PC-3 (cell line): ENCODE data around the gene DKK1. TPM values are rescaled to one million over a fixed set of nuclear protein-coding genes. Genes with fewer than 3 reads are reported as not detected.

Source experiments
- ATAC-seq: fragments of 200-7000 bp; cut with Tn5 transposase; 2 replicates; pipeline ENCODE4 v1.9.1; 2020; ENCODE audit warnings: mild to moderate bottlenecking, moderate library complexity
- BruUV-seq: library from RNA; stranded (reverse); fragments of 400-500 nt; replicated peaks from 2 replicates; lab custom pipeline; 2021; lab: Mats Ljungman, UMichigan
- CTCF ChIA-PET: fragments of 300-600 bp; sonication (Branson Sonifier 250); formaldehyde crosslinking; loops from one replicate; lab custom pipeline; 2022; ENCODE audit warnings: antibody characterized with exemption; lab: Charles Lee
- POLR2A ChIA-PET: fragments of 300-600 bp; sonication (Branson Sonifier 250); formaldehyde crosslinking; loops from one replicate; lab custom pipeline; 2022; ENCODE audit warnings: antibody characterized with exemption; ENCODE audit not compliant: unreplicated experiment; lab: Charles Lee
- DNase-seq: peaks from one replicate; pipeline ENCODE4 v3.0.0-alpha.2; 2015
- H2AFZ ChIP-seq: fragments of 300-600 bp; sonication (generic); 2 replicates; pipeline ENCODE4 v1.6.0; 2016; ENCODE audit warnings: antibody characterized with exemption, low read length
- H3F3A ChIP-seq: fragments of 300-600 bp; sonication (generic); one replicate; pipeline ENCODE4 v1.6.0; 2017; ENCODE audit warnings: antibody characterized with exemption, low read length, control low read depth, mild to moderate bottlenecking; ENCODE audit not compliant: unreplicated experiment
- H3K27ac ChIP-seq: fragments of 300-600 bp; sonication (generic); 2 replicates; pipeline ENCODE4 v1.5.1; 2016; ENCODE audit warnings: mild to moderate bottlenecking, low read length
- H3K27me3 ChIP-seq: fragments of 300-600 bp; sonication (generic); 2 replicates; pipeline ENCODE4 v1.6.1; 2016; ENCODE audit warnings: low read length, mixed read lengths
- H3K36me3 ChIP-seq: fragments of 300-600 bp; sonication (generic); 2 replicates; pipeline ENCODE4 v1.6.1; 2016; ENCODE audit warnings: low read depth, mixed run types, low read length, mixed read lengths
- H3K4me1 ChIP-seq: fragments of 300-600 bp; sonication (generic); 2 replicates; pipeline ENCODE4 v1.5.1; 2016; ENCODE audit warnings: low read length; ENCODE audit not compliant: insufficient read depth
- H3K4me2 ChIP-seq: fragments of 300-600 bp; sonication (generic); 2 replicates; pipeline ENCODE4 v1.6.0; 2016; ENCODE audit warnings: low read length
- H3K4me3 ChIP-seq: fragments of 300-600 bp; sonication (generic); 2 replicates; pipeline ENCODE4 v1.5.1; 2016; ENCODE audit warnings: mild to moderate bottlenecking, low read length, mixed read lengths
- H3K79me2 ChIP-seq: fragments of 300-600 bp; sonication (generic); 2 replicates; pipeline ENCODE4 v1.6.1; 2017; ENCODE audit warnings: low read length, mixed read lengths
- H3K9ac ChIP-seq: fragments of 300-600 bp; sonication (generic); 2 replicates; pipeline ENCODE4 v1.6.0; 2016; ENCODE audit warnings: mild to moderate bottlenecking, low read length
- H3K9me2 ChIP-seq: fragments of 300-600 bp; sonication (generic); replicated peaks from 2 replicates; pipeline ENCODE4 v1.6.1; 2016; ENCODE audit warnings: mixed run types, low read length, mixed read lengths
- H3K9me3 ChIP-seq: fragments of 300-600 bp; sonication (generic); 2 replicates; pipeline ENCODE4 v1.6.1; 2016; ENCODE audit warnings: low read length, mixed read lengths
- H4K20me1 ChIP-seq: fragments of 300-600 bp; sonication (generic); 2 replicates; pipeline ENCODE4 v1.6.1; 2016; ENCODE audit warnings: low read length, mixed read lengths
- CTCF ChIP-seq: fragments of 300-600 bp; sonication (generic); conservative IDR thresholded peaks from 2 replicates; pipeline ENCODE4 v1.5.1; 2017; ENCODE audit warnings: antibody characterized with exemption, low read depth, mild to moderate bottlenecking, low read length
- EZH2 ChIP-seq: fragments of 300-600 bp; sonication (generic); IDR thresholded peaks from one replicate; pipeline ENCODE4 v1.6.1; 2017; ENCODE audit warnings: antibody characterized with exemption, mild to moderate bottlenecking, low read length; ENCODE audit not compliant: unreplicated experiment
- EZH2phosphoT487 ChIP-seq: fragments of 300-600 bp; sonication (generic); IDR thresholded peaks from 2 replicates; pipeline ENCODE4 v1.6.1; 2018; ENCODE audit warnings: mild to moderate bottlenecking, antibody characterized with exemption, low read length, borderline replicate concordance
- intact Hi-C: fragments of 100-400 bp; cut with micrococcal nuclease; formaldehyde crosslinking; loops from 2 replicates; pipeline ENCODE4 v1.9.0; 2023
- total RNA-seq: library from RNA; depleted of rRNA; stranded (reverse); fragments of >200 nt; gene quantifications from 2 replicates; pipeline ENCODE4 v1.2.3, GENCODE V29; 2014

The DKK1 gene
- total RNA-seq, 1 experiment from 2014 or later: 1,592 TPM

- TF ChIP-seq EZH2phosphoT487 (no peak), EZH2 (no peak), CTCF (no peak)
- no peak overlapping the region for H3K4me3 ChIP-seq
- intact Hi-C loops: no loop called here
- H3K27ac ChIP-seq: no peak overlapping the region
- H3K36me3 ChIP-seq: no peaks in the 10 kb centered on the region
- peaks cover 20% of the 10 kb centered on the region for H3F3A ChIP-seq
- H3K4me1 ChIP-seq: peaks cover 49% of the 10 kb centered on the region
- no peak overlapping the region for H3K9ac ChIP-seq
- H2AFZ ChIP-seq: no peak overlapping the region
- POLR2A ChIA-PET: interaction anchor here (0.9 kb wide), 1 partner anchor 18 kb away, joined by 7 read pairs; no protein-coding TSS in a partner anchor
- H3K4me2 ChIP-seq: no peak overlapping the region
- CTCF ChIA-PET: no interaction called here
- DNase-seq: no peak
- H3K9me3 ChIP-seq: no peaks in the 10 kb centered on the region
- BruUV-seq: no TSS peak
- no peak for ATAC-seq
- H3K9me2 ChIP-seq: no peaks in the 10 kb centered on the region
- H3K27me3 ChIP-seq: no peaks in the 10 kb centered on the region
- H3K79me2 ChIP-seq: no peaks in the 10 kb centered on the region
- H4K20me1 ChIP-seq: no peaks in the 10 kb centered on the region
Observed at GRCh38 chr10:52337225-52337624, 23.1 kb downstream of the DKK1 start.

GRCh38 chr10:52343439-52343838, 29.4 kb downstream of the DKK1 start:
- no peak for ATAC-seq

More at GRCh38 chr10:52343439-52343838, 29.4 kb downstream of the DKK1 start:
- no peaks in the 10 kb centered on the region for H4K20me1 ChIP-seq
- DNase-seq: no peak
- H3K27ac ChIP-seq: no peak overlapping the region
- TF ChIP-seq CTCF (no peak), EZH2phosphoT487 (no peak), EZH2 (no peak)
- H3K27me3 ChIP-seq: no peaks in the 10 kb centered on the region
- H3K9me3 ChIP-seq: no peaks in the 10 kb centered on the region
- ChIA-PET POLR2A (no interaction called here), CTCF (interaction anchor here (1.0 kb wide), 1 partner anchor 27 kb away, joined by 4 read pairs; no protein-coding TSS in a partner anchor)
- no peaks in the 10 kb centered on the region for H3F3A ChIP-seq
- H3K36me3 ChIP-seq: no peaks in the 10 kb centered on the region
- no peak overlapping the region for H3K4me3 ChIP-seq
- intact Hi-C loops: no loop called here
- H2AFZ ChIP-seq: peak overlapping the region; percentile 7; the same call in 1 of the 2 replicates
- no peaks in the 10 kb centered on the region for H3K9me2 ChIP-seq
- H3K4me2 ChIP-seq: no peak overlapping the region
- H3K79me2 ChIP-seq: no peaks in the 10 kb centered on the region
- no TSS peak for BruUV-seq
- no peak overlapping the region for H3K9ac ChIP-seq
- 0 out of 2 replicates have a peak, but pooled peaks cover under 1% of the 10 kb centered on the region for H3K4me1 ChIP-seq
